Ovary (tissue), 9 donors: Measurements from ENCODE around the gene TRAF5. TPM values are rescaled to one million over a fixed set of nuclear protein-coding genes. Genes with fewer than 3 reads are reported as not detected.

Experiments
- DNase-seq, 5 donors: peaks; one replicate each; pipeline ENCODE4 v3.0.0-alpha.2; 2019 to 2020
- H3K27ac ChIP-seq, 2 donors: fragments of 200-600 bp; one replicate each; pipeline versions ENCODE4 v1.5.1 to v1.8.0; 2019 to 2022
- H3K27me3 ChIP-seq: fragments of 200-600 bp; one replicate; pipeline ENCODE4 v1.8.0; 2022
- H3K36me3 ChIP-seq: fragments of 200-600 bp; sonication (generic); one replicate; pipeline ENCODE4 v1.5.1; 2019
- H3K4me1 ChIP-seq: one replicate; pipeline ENCODE4 v1.8.1; 2013; ENCODE audit warnings: mild to moderate bottlenecking, moderate library complexity; ENCODE audit not compliant: insufficient read depth
- H3K4me3 ChIP-seq: fragments of 200-600 bp; sonication (generic); one replicate; pipeline ENCODE4 v1.5.1; 2017
- H3K9me3 ChIP-seq, 2 donors: fragments of 200-600 bp in 1 of 2; sonication (generic) in 1 of 2; one replicate each; pipeline versions ENCODE4 v1.5.1 to v1.8.1; 2013 to 2019; ENCODE audit warnings: mild to moderate bottlenecking in 1 of 2, moderate library complexity in 1 of 2
- CTCF ChIP-seq, 3 donors: fragments of 450-650 bp in 2 of 3; fragments of 200-600 bp in 1 of 3; IDR thresholded peaks; one replicate each; pipeline versions ENCODE4 v1.5.1 to v1.8.0; 2016 to 2022; ENCODE audit warnings: antibody characterized with exemption in 3 of 3, mild to moderate bottlenecking in 1 of 3
- EP300 ChIP-seq: sonication (generic); formaldehyde crosslinking; IDR thresholded peaks from one replicate; pipeline ENCODE4 v1.6.1; 2017; ENCODE audit warnings: antibody characterized with exemption
- POLR2A ChIP-seq: fragments of 450-650 bp; IDR thresholded peaks from one replicate; pipeline ENCODE4 v1.6.1; 2017; ENCODE audit warnings: antibody characterized with exemption, mild to moderate bottlenecking, moderate library complexity
- WGBS, 3 donors: extraction: QIAGEN DNeasy Blood & Tissue Kit in 1 of 3; methylation state at CpG; one replicate each; pipeline versions ENCODE4 v1.1.5 to v1.1.7; 2013 to 2017; 5-methylcytosine and 5-hydroxymethylcytosine counted together
- intact Hi-C, 4 donors: fragments of 100-400 bp; cut with DNase I; formaldehyde crosslinking; loops; one replicate each; pipeline versions ENCODE4 v1.11.0 to v1.15.1; 2022 to 2023
- polyA plus RNA-seq, 2 donors: library from polyadenylated mRNA; stranded (reverse); fragments of 200-250 nt in 1 of 2; fragments of 350-450 nt in 1 of 2; fragmentation: Illumina TruSeq in 1 of 2; extraction: RNeasy Lipid Tissue Mini Kit (QIAGEN cat#74804) in 1 of 2; gene quantifications; one replicate each; pipeline ENCODE4 v1.2.3, GENCODE V29; 2013 to 2014
- total RNA-seq, 7 donors: library from RNA; depleted of rRNA in 2 of 7; stranded (reverse); fragments of >200 nt in 2 of 7; fragmentation: NEBNext Ultra II Directional in 3 of 7; extraction: Animal tissue kit (Norgen Biotek cat#: 25700) in 3 of 7; gene quantifications; one replicate each; pipeline versions ENCODE4 v1.1.0 to v1.2.4, GENCODE V29; 2016 to 2023
- donor health status: DM: no; HTN: no; CAD: no; lungs with moderate emphysema.
- donor health status: DM: no; HTN: no; CAD: no.
- donor health status: Bipolar disorder and iron deficiency.
- donor health status: DM: yes; HTN: yes; CAD: no.
- donor health status: DM: no; HTN: no; CAD: no.
- donor health status: DM: yes; HTN: yes; CAD: no.

TRAF5 gene
- total and polyA plus RNA-seq, 9 donors: 6.1 to 23.2 (median 13.6) TPM

- H3K4me3 ChIP-seq: no peak overlapping the region
- TF ChIP-seq CTCF (IDR thresholded peaks at IDR 0.05): no peak
- TF ChIP-seq POLR2A: no peak
- TF ChIP-seq EP300: no peak
- no peaks in the 10 kb centered on the region for H3K36me3 ChIP-seq
- WGBS, 3 donors: 81 to 88% (median 84%) methylated on average over 1 of the region's 1 CpG
- H3K9me3 ChIP-seq: no peaks in the 10 kb centered on the region
- H3K27ac ChIP-seq: no peak overlapping the region
- intact Hi-C loops: no loop called here
- DNase-seq: no peak
- H3K27me3 ChIP-seq: no peaks in the 10 kb centered on the region
- H3K4me1 ChIP-seq: no peaks in the 10 kb centered on the region
Measured at GRCh38 chr1:211371406-211372105, 44.9 kb downstream of the TRAF5 start.

GRCh38 chr1:211372463-211372862 lies 45.8 kb downstream of the TRAF5 start:
- Histone ChIP-seq H3K36me3 (no peaks in the 10 kb centered on the region), H3K27ac (no peak overlapping the region), H3K9me3 (no peaks in the 10 kb centered on the region), H3K27me3 (no peaks in the 10 kb centered on the region), H3K4me3 (no peak overlapping the region), H3K4me1 (no peaks in the 10 kb centered on the region)
- 75 to 81% (median 79%) methylated on average over 4 of the region's 4 CpGs for WGBS, 3 donors
- no peak for TF ChIP-seq CTCF (IDR thresholded peaks at IDR 0.05)
- no peak for TF ChIP-seq POLR2A
- no peak for DNase-seq
- intact Hi-C loops: no loop called here

GRCh38 chr1:211375146-211375818 lies 48.6 kb downstream of the TRAF5 start:
- no peaks in the 10 kb centered on the region for H3K36me3 ChIP-seq
- DNase-seq: no peak
- intact Hi-C loops: loop anchor here in 1 of 4 donors (5.0 kb wide), 1 partner anchor 48 kb away; the partner anchor contains the start of gene TRAF5
- H3K27me3 ChIP-seq: no peaks in the 10 kb centered on the region
- no peak overlapping the region for H3K4me3 ChIP-seq
- WGBS, 3 donors: 68 to 74% (median 68%) methylated on average over 5 of the region's 5 CpGs
- TF ChIP-seq EP300 (no peak), CTCF (IDR thresholded peaks at IDR 0.05) (no peak), POLR2A (no peak)
- H3K27ac ChIP-seq: no peak overlapping the region
- no peaks in the 10 kb centered on the region for H3K4me1 ChIP-seq
- H3K9me3 ChIP-seq: no peaks in the 10 kb centered on the region

GRCh38 chr1:211375949-211376348 lies 49.3 kb downstream of the TRAF5 start:
- Histone ChIP-seq H3K27me3 (no peaks in the 10 kb centered on the region), H3K4me3 (no peak overlapping the region), H3K9me3 (no peaks in the 10 kb centered on the region), H3K27ac (no peak overlapping the region), H3K36me3 (no peaks in the 10 kb centered on the region), H3K4me1 (no peaks in the 10 kb centered on the region)
- no peak for TF ChIP-seq EP300
- no peak for TF ChIP-seq CTCF (IDR thresholded peaks at IDR 0.05)
- TF ChIP-seq POLR2A: no peak
- intact Hi-C loops: loop anchor here in 1 of 4 donors (5.0 kb wide), 1 partner anchor 49 kb away; the partner anchor contains the start of gene TRAF5
- DNase-seq: no peak
- 58 to 94% (median 93%) methylated on average over 2 of the region's 2 CpGs for WGBS, 3 donors
